ENCODE measurements around the gene RGS2.

GRCh38 chr1:192830595-192831246 lies 21.9 kb downstream of the RGS2 start:
- TF ChIP-seq, protein P1, sequence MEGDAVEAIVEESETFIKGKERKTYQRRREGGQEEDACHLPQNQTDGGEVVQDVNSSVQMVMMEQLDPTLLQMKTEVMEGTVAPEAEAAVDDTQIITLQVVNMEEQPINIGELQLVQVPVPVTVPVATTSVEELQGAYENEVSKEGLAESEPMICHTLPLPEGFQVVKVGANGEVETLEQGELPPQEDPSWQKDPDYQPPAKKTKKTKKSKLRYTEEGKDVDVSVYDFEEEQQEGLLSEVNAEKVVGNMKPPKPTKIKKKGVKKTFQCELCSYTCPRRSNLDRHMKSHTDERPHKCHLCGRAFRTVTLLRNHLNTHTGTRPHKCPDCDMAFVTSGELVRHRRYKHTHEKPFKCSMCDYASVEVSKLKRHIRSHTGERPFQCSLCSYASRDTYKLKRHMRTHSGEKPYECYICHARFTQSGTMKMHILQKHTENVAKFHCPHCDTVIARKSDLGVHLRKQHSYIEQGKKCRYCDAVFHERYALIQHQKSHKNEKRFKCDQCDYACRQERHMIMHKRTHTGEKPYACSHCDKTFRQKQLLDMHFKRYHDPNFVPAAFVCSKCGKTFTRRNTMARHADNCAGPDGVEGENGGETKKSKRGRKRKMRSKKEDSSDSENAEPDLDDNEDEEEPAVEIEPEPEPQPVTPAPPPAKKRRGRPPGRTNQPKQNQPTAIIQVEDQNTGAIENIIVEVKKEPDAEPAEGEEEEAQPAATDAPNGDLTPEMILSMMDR (IDR thresholded peaks at IDR 0.05 in 4 of 5, conservative IDR thresholded peaks at IDR 0.05 in 1 of 5), result no peak
- no peak for TF ChIP-seq POLR2A (IDR thresholded peaks at IDR 0.05)
